Neural cell (in vitro differentiated cells): ENCODE results near the gene ALDH7A1. TPM values are rescaled to one million over a fixed set of nuclear protein-coding genes. Genes with fewer than 3 reads are reported as not detected.

Experiments
- H2AFZ ChIP-seq: fragments of 200-600, 300-800 bp; sonication (generic), shearing (Covaris generic); 2 replicates; pipeline ENCODE4 v1.6.0; 2014; ENCODE audit warnings: low read depth, mild to moderate bottlenecking, antibody characterized with exemption, low read length, moderate library complexity
- H3F3A ChIP-seq: fragments of 200-600 bp; shearing (Covaris generic); 2 replicates; pipeline ENCODE4 v1.6.1; 2016; ENCODE audit warnings: mild to moderate bottlenecking, moderate library complexity, mixed read lengths, antibody characterized with exemption, low read length; ENCODE audit not compliant: insufficient read depth, poor library complexity, severe bottlenecking
- H3K27ac ChIP-seq: fragments of 200-600, 300-800 bp; sonication (generic), shearing (Covaris generic); 2 replicates; pipeline ENCODE4 v1.5.1; 2014; ENCODE audit warnings: mild to moderate bottlenecking, low read length, moderate library complexity
- H3K27me3 ChIP-seq: fragments of 300-800, 200-600 bp; sonication (generic), shearing (Covaris generic); 2 replicates; pipeline ENCODE4 v1.6.0; 2014; ENCODE audit warnings: mild to moderate bottlenecking, low read depth, low read length, moderate library complexity; ENCODE audit not compliant: insufficient read depth
- H3K36me3 ChIP-seq: fragments of 300-800, 200-600 bp; sonication (generic), shearing (Covaris generic); 2 replicates; pipeline ENCODE4 v1.5.1; 2014; ENCODE audit warnings: mild to moderate bottlenecking, antibody characterized with exemption, low read length, moderate library complexity; ENCODE audit not compliant: insufficient read depth
- H3K4me2 ChIP-seq: fragments of 300-800, 200-600 bp; sonication (generic), shearing (Covaris generic); 2 replicates; pipeline ENCODE4 v1.6.0; 2014; ENCODE audit warnings: mild to moderate bottlenecking, low read length
- H3K4me3 ChIP-seq: fragments of 300-800, 200-600 bp; sonication (generic), shearing (Covaris generic); 2 replicates; pipeline ENCODE4 v1.5.1; 2014; ENCODE audit warnings: mild to moderate bottlenecking, low read length, moderate library complexity
- H3K79me2 ChIP-seq: fragments of 200-600 bp; shearing (Covaris generic); replicated peaks from 2 replicates; pipeline ENCODE4 v1.6.0; 2014; ENCODE audit warnings: mild to moderate bottlenecking, low read length, moderate library complexity; ENCODE audit not compliant: insufficient read depth
- H3K9ac ChIP-seq: fragments of 300-800, 200-600 bp; sonication (generic), shearing (Covaris generic); 2 replicates; pipeline ENCODE4 v1.6.1; 2016; ENCODE audit warnings: mild to moderate bottlenecking, low read length, mixed read lengths
- H3K9me2 ChIP-seq: fragments of 200-600 bp; shearing (Covaris generic); 2 replicates; pipeline ENCODE4 v1.6.1; 2016; ENCODE audit warnings: mild to moderate bottlenecking, low read length, mixed read lengths; ENCODE audit not compliant: insufficient read depth
- H3K9me3 ChIP-seq: fragments of 200-600, 300-800 bp; sonication (generic), shearing (Covaris generic); 2 replicates; pipeline ENCODE4 v1.6.1; 2016; ENCODE audit warnings: mild to moderate bottlenecking, mixed run types, low read length, moderate library complexity, mixed read lengths
- H4K20me1 ChIP-seq: fragments of 200-600 bp; shearing (Covaris generic); 2 replicates; pipeline ENCODE4 v1.6.1; 2016; ENCODE audit warnings: mild to moderate bottlenecking, mixed run types; ENCODE audit not compliant: insufficient read depth
- CTCF ChIP-seq: fragments of 450-650 bp; IDR thresholded peaks from 2 replicates; pipeline ENCODE4 v1.5.1; 2014; ENCODE audit warnings: antibody characterized with exemption, mild to moderate bottlenecking, moderate library complexity; ENCODE audit not compliant: poor library complexity, severe bottlenecking
- EP300 ChIP-seq: fragments of 450-650 bp; conservative IDR thresholded peaks from 2 replicates; pipeline ENCODE4 v1.6.1; 2014; ENCODE audit warnings: antibody characterized with exemption, mild to moderate bottlenecking, moderate library complexity; ENCODE audit not compliant: poor library complexity, severe bottlenecking
- EZH2 ChIP-seq: fragments of 200-600, 300-800 bp; shearing (Covaris generic), sonication (generic); IDR thresholded peaks from 2 replicates; pipeline ENCODE4 v1.6.1; 2014; ENCODE audit warnings: antibody characterized with exemption, low read length, borderline replicate concordance, mild to moderate bottlenecking; ENCODE audit not compliant: insufficient read depth, poor library complexity, severe bottlenecking
- MXI1 ChIP-seq: fragments of 450-650 bp; conservative IDR thresholded peaks from 2 replicates; pipeline ENCODE4 v1.6.1; 2014; ENCODE audit warnings: antibody characterized with exemption, mild to moderate bottlenecking; ENCODE audit not compliant: poor library complexity, severe bottlenecking
- POLR2AphosphoS5 ChIP-seq: IDR thresholded peaks from 2 replicates; pipeline ENCODE4 v1.6.1; 2012
- RAD21 ChIP-seq: fragments of 450-650 bp; conservative IDR thresholded peaks from 2 replicates; pipeline ENCODE4 v1.6.1; 2014; ENCODE audit warnings: antibody characterized with exemption, mild to moderate bottlenecking, moderate library complexity
- REST ChIP-seq: IDR thresholded peaks from 2 replicates; pipeline ENCODE4 v1.6.1; 2012; ENCODE audit warnings: borderline replicate concordance
- TAF1 ChIP-seq: IDR thresholded peaks from 2 replicates; pipeline ENCODE4 v1.6.1; 2012; ENCODE audit warnings: low read depth
- polyA plus RNA-seq: library from polyadenylated mRNA; depleted of rRNA; stranded (reverse); fragments of >200 nt; gene quantifications from 2 replicates; pipeline ENCODE4 v1.2.3, GENCODE V29; 2014

ALDH7A1 gene
- polyA plus RNA-seq, 1 donor from 2014 or later = 23.4 TPM

- no peaks in the 10 kb centered on the region for H3K36me3 ChIP-seq
- no peak overlapping the region for H3K9ac ChIP-seq
Observed at GRCh38 chr5:126575644-126576043, 19.4 kb downstream of the ALDH7A1 start.

GRCh38 chr5:126568206-126568755, 26.7 kb downstream of the ALDH7A1 start:
- Histone ChIP-seq H3K9ac (no peak overlapping the region), H4K20me1 (no peaks in the 10 kb centered on the region), H3K27ac (no peak overlapping the region), H3K27me3 (no peaks in the 10 kb centered on the region), H3K4me3 (no peak overlapping the region), H3K9me2 (no peaks in the 10 kb centered on the region), H3F3A (no peaks in the 10 kb centered on the region), H2AFZ (no peak overlapping the region), H3K36me3 (no peaks in the 10 kb centered on the region), H3K4me2 (no peak overlapping the region), H3K79me2 (no peaks in the 10 kb centered on the region), H3K9me3 (no peaks in the 10 kb centered on the region)
- TF ChIP-seq EP300 (no peak), CTCF (no peak), REST (no peak), TAF1 (no peak), RAD21 (no peak), POLR2AphosphoS5 (no peak), EZH2 (no peak)

More at GRCh38 chr5:126575644-126576043, 19.4 kb downstream of the ALDH7A1 start:
- no peak overlapping the region for H2AFZ ChIP-seq
- H3K4me2 ChIP-seq = no peak overlapping the region
- no peak overlapping the region for H3K27ac ChIP-seq
- H3K9me2 ChIP-seq = no peaks in the 10 kb centered on the region
- TF ChIP-seq CTCF (no peak), MXI1 (no peak)
- no peaks in the 10 kb centered on the region for H3K27me3 ChIP-seq
- no peaks in the 10 kb centered on the region for H4K20me1 ChIP-seq
- no peaks in the 10 kb centered on the region for H3F3A ChIP-seq
- no peak overlapping the region for H3K4me3 ChIP-seq
- H3K9me3 ChIP-seq = no peaks in the 10 kb centered on the region
- H3K79me2 ChIP-seq = no peaks in the 10 kb centered on the region
